Measurements from ENCODE around the gene SLC4A5.
"Not testable (repeated sequence)": the region's sequence is repeated elsewhere in the genome, so short reads cannot be mapped to it uniquely, and the experiment has no call there.

SLC4A5 gene

DNA sequence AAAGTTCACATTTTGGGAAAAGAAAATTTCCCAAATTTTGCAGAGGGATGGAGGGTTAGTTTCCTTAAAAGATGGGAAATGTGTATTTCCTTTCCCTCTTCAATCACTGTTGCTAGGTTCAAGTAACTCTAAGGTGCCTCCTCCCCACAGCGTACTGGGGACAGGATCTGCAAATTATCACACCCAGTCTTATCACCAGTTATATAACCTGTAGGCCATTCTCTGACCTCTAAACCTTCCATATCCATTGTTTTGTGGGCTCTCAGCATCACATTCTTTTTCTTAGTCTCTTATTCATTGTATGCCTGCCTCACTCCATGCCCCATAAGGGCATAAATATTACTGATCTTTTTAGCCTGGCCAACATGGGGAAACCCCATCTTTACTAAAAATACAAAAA lies 148.4 kb downstream of the SLC4A5 start:
- no peak for DNase-seq

DNA sequence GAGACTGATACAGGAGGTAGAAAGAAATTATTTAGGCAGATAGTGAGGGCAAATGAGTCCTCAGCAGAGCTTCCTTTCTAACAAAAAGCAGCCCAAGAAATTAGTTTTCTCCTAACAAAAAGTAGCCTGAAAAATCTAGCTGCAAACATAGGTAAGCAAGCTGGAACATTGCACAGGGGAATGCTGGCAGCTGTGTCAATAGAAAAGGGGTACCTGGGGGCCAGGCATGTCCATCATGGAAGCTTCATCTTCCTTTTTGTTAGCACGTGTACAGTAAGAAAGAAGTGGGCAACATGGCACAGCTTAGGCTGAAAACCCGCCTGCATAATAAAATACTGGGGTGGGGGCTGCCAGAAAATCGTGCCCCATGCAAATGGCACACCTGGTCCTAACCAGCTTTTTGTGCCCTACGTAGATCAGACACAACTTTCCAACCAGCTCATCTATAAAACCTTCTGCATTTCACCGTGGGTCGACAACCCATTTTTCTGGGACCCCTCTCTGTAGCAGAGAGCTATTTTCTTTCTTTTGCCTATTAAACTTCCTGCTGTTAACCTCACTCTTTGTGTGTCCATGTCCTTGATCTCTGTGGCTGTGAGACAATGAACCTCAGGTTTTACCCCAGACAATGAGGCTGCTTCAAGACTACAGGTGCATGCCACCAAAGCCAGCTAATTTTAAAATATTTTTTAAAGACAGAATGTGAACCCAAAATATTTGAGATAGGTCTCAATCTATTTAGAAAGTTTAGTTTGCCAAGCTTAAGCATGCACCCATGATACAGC lies 151.4 kb downstream of the SLC4A5 start:
- DNase-seq: peak; percentile 22

DNA sequence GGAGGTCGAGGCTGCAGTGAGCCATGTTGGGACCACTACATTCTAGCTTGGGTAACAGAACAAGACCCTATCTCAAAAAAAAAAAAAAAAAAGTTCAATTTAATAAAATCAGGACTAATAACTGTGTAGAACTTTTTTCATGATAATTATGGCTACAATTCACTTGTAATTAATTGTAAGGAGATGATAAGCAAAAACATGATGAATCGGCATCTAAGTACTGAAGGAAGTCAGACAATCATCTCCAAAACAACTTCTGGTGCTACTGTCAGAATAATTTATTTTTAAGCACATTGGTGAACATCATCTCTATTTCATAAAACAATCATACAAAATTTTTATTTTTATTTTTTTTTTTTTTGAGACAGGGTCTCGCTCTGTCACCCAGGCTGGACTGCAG lies 154.5 kb downstream of the SLC4A5 start:
- no peak for DNase-seq

DNA sequence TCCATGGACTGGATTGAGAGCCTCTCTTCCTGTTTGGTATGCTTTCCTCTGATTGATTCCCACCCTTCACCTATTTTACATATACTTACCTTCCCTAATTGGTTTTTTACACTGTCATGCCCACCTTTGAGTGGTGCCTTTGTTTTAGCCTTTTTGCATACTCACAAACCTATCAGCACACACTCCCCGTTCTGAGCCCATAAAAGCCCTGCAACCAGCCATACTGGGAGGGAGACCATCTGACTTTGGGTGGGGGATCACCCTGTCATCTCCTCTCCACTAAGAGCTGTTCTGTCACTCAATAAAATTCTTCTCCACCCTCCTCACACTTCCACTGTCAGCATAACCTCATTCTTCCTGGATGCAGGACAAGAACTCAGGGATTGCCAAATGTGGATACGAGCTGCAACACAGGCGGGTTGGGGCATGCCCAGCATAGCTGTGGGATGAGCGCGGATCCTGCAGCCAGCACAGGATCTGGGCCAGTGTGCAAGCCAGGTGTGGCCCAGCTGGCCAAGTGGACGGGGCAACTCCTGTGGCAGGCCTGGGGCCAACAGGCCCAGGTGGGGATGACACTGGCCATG lies 155.1 kb downstream of the SLC4A5 start:
- peak; percentile 78 for DNase-seq

DNA sequence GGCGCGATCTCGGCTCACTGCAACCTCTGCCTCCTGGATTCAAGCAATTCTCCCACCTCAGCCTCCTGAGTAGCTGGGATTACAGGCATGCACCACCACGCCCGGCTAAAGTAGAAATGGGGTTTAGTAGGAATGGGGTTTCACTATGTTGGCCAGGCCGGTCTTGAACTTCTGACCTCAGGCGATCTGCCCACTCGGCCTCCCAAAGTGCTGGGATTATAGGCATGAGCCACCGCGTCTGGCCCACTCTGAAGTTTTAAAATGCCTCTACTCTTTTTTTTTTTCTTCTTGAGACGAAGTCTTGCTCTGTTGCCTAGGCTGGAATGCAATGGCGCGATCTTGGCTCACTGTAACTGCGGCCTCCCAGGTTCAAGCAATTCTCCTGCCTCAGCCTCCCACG lies 156.5 kb downstream of the SLC4A5 start:
- not testable (repeated sequence) for DNase-seq

DNA sequence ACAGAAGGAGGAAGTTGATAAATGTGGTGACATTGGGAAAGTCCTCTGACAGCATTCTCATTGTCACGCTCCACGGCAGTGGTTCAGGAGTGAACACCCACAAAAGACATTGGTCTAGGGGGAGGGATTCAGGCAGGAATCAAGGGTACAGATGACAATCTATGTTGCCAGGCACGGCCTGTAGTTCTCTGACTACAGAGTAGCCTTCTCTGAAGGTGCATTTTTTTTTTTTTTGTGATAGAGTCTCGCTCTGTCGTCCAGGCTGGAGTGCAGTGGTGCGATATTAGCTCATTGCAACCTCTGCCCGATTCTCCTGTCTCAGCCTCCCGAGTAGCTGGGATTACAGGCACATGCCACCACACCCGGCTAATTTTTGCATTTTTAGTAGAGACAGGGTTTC lies 157.2 kb downstream of the SLC4A5 start:
- DNase-seq: no peak

DNA sequence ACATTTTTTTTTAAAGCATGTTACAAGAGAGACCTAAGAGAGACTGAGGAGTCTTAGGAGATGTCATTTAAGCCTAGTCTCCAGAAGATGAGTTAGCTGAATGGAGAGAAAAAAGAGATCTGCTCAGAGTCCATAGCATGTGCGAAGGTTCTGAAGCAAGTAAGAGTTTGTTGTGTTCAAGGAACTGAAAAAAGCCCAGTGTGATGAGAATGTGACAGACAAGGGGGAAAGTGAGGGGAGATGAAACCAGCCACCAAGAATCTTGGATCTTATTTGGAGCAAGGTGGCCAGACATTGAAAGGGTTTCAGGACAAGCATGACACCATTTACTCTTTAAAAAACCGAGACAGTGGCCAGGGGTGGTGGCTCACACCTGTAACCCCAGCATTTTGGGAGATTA lies 159.3 kb downstream of the SLC4A5 start:
- DNase-seq: no peak

DNA sequence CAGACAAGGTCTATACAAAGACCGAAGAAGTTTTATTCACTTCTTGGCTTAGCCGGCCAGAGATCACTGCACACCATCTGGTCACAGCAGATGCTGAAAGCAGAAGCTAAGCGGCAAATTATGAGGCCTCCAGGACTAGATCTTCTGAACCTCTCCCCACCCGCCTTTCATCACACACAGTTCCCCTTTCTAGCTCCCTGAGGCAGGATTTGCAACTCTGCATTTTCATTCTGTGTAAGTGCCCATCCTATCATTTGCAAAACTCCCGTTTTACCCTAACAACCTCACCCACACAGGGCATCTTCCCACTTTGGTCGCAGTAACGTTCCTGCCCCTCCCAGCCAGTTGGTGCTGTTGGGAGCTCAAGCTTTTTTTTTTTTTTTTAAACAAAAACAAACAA lies 161.5 kb downstream of the SLC4A5 start:
- DNase-seq: no peak

DNA sequence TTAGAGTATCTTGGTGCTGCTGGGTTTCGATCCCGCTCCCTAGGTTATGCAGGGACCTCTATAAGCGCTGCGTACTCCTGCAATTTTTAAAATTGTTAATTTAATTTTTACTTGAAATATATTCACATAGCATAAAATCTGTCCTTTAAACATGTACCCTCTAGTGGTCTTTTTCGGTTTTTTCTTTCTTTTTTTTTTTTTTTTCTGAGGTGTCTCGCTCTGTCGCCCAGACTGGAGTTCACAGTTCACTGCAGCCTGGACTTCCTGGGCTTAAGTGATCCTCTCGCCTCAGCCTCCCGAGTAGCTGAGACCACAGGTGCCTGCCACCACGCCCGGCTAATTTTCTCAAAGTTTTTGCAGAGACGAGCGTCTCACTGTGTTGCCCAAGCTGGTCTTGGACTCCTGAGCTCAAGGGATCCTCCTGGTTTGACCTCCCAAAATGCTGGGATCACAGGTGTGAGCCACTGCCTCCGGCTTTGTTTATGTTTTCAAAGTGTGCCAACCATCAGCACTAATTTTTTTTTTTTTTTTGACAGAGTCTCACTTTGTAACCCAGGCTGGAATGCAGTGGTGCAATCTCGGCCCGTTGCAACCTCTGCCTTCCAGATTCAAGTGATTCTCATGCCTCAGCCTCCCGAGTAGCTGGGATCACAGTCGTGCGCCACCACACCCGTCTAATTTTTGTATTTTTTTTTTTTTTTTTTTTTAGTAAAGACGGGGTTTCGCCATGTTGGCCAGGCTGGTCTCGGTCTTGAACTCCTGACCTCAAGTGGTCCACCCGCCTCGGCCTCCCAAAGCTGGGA lies 164.0 kb downstream of the SLC4A5 start:
- no peak for DNase-seq

DNA sequence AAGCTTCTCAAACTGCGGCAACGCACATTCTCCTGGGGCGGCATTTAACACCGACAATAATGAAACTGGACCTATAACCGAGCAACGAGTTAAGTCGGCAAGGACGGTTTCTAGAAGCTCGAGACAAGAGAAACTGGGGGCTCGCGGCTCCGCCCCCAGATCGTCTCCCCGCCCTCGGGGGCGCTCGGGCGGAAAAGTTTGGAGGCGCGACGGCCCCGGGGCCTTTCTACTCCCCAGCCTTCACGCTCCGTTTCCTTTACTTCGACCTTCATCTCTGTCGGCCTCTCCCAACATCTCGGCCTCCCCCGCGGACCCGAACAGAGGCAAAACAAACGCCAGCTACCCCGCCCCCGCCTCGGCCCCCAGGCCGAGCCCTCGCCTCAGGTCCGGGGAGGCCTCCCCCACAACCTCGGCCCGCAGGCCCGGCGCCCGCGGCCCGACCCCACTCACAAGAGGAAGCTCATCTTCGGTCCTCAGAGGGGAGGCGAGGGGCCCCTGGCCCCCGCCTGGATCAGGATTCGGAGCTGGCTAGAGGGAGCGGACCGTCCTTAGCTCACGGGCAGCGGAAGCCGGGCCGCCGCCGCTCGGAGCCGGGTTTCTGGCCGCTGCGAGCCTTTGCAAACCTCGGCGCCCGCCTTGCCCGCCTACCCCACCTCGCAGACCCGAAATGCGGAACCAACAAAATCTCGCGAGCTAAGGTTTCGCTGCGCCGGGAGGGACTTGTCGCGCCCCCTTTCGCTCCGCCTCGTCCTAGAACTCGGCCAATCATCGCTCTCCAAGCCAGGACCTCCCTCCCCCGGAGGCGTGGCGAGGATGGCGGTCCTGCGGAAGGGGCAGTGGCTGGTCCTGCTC lies 164.8 kb downstream of the SLC4A5 start, which contains the start of gene MOB1A:
TSS of gene MOB1A (minus strand) at position 669 of the 852 bp plus-strand sequence. CDS start at position 464, 205 bp downstream.
- DNase-seq: peak; percentile 96

DNA sequence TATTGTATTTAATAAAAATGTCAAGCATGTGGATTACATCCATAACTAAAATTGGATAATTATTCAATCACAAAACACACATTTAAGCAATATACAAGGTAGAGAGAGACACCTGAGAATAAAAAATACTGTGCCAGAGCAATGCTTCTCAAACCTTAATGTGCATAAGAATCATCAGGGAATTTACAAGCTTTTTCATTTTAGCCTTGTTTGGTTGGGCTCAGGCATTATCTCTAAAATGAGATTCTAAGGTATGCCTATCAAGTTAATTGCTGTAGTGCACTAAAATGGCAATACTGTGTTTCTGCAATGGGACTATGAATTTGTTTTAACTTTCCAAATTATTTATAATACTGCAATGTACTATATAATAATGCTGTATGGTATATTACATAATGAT lies 165.5 kb downstream of the SLC4A5 start:
- no peak for DNase-seq

DNA sequence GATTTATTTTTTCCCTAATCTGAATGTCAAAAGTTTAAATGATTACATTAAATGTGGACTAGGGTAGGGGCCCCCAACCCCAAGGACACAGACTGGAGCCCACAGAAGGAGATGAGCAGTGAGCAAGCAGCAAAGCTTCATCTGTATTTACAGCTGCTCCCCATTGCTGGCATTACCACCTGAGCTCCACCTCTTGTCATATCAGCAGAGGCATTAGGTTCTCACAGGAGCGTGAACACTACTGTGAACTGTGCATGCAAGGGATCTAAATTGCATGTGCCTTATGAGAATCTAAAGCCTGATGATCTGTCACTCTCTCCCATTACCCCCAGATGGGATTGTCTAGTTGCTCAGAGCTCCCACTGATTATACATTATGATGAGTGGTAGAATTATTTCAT lies 168.3 kb downstream of the SLC4A5 start:
- no peak for DNase-seq

DNA sequence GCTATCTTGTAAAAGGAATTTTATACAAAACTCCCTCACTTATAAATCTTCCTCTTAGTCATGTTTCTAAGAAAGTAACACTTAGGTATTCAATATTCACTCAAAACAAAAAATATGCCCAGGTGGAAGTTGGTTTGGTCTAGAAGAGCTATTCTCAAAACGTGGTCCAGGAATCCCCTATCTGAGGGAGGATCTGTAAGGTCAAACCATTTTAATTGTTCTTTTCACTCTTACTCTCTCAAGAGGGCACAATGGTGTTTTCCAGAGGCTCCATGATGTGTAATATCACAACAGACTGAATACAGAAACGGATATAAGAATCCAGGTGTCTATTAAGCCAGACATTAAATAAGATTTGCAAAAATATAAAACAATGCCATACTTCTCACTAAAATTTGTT lies 174.5 kb downstream of the SLC4A5 start:
- no peak for DNase-seq
